HG03280 (cell line): ENCODE measurements around the gene FGF11.
A peak's percentile ranks its signal among the peaks of the same experiment; 100 is the strongest.
"Not testable (repeated sequence)": the region's sequence is repeated elsewhere in the genome, so short reads cannot be mapped to it uniquely, and the experiment has no call there.

ENCODE experiments used
- ATAC-seq: cut with Tn5 transposase; IDR thresholded peaks from one replicate; pipeline ENCODE4 v1.9.1; 2021; ENCODE audit warnings: mild to moderate bottlenecking, moderate library complexity; ENCODE audit not compliant: unreplicated experiment

FGF11 gene

GRCh38 chr17:7478276-7479212 is 39.2 kb downstream of the FGF11 start:
- no peak for ATAC-seq

GRCh38 chr17:7479213-7480088 is 40.1 kb downstream of the FGF11 start, which contains the start of gene ZBTB4:
Gene ZBTB4 (minus strand): TSS chr17:7479631. CDS start chr17:7466801, 12,830 bp downstream.
- ATAC-seq = no peak

- no peak for ATAC-seq
Measured at GRCh38 chr17:7480089-7480384, 40.7 kb downstream of the FGF11 start.

- ATAC-seq = not testable (repeated sequence)
Measured at GRCh38 chr17:7481275-7481674, 42.0 kb downstream of the FGF11 start, which contains the start of gene SLC35G6. Gene SLC35G6 (plus strand): TSS chr17:7481446. CDS start chr17:7481517, 71 bp downstream.

- ATAC-seq = not testable (repeated sequence)
Measured at GRCh38 chr17:7481842-7482741, 42.8 kb downstream of the FGF11 start.

GRCh38 chr17:7482742-7483088 is 43.4 kb downstream of the FGF11 start:
- ATAC-seq = not testable (repeated sequence)

- ATAC-seq = peak; percentile 33
Measured at GRCh38 chr17:7483255-7484066, 44.1 kb downstream of the FGF11 start.

GRCh38 chr17:7484067-7484918 is 45.0 kb downstream of the FGF11 start, which contains the start of gene POLR2A:
Gene POLR2A (plus strand): TSS chr17:7484366.
- peak; percentile 61 for ATAC-seq

GRCh38 chr17:7484919-7485377 is 45.6 kb downstream of the FGF11 start:
- peak; percentile 2 for ATAC-seq

- ATAC-seq = no peak
Measured at GRCh38 chr17:7486181-7486580, 46.9 kb downstream of the FGF11 start.

- ATAC-seq = no peak
Measured at GRCh38 chr17:7490144-7490543, 50.8 kb downstream of the FGF11 start.

GRCh38 chr17:7491583-7491982 is 52.3 kb downstream of the FGF11 start:
- ATAC-seq = no peak

- no peak for ATAC-seq
Measured at GRCh38 chr17:7493941-7494340, 54.6 kb downstream of the FGF11 start.
